Measurements from ENCODE around the gene GOLGA8K.
"Not testable (repeated sequence)": the region's sequence is repeated elsewhere in the genome, so short reads cannot be mapped to it uniquely, and the experiment has no call there.

The GOLGA8K gene

GRCh38 chr15:32370064-32370463, 33.0 kb downstream of the GOLGA8K start:
- not testable (repeated sequence) for H4K20me1 ChIP-seq; H3K36me3 ChIP-seq; H3K9me3 ChIP-seq (replicated peaks in 1 of 11); H3K4me3 ChIP-seq; H3K27ac ChIP-seq; H3K4me2 ChIP-seq; H3K9ac ChIP-seq; H3K27me3 ChIP-seq; H3K4me1 ChIP-seq

- not testable (repeated sequence) for H3K4me3 ChIP-seq; H3K4me2 ChIP-seq; H3K27ac ChIP-seq; H3K36me3 ChIP-seq; H3K9me3 ChIP-seq (replicated peaks in 1 of 11); H3K9ac ChIP-seq; H3K27me3 ChIP-seq; H4K20me1 ChIP-seq
- peaks cover 0 to 15% (median 4%) of the 10 kb centered on the region in 10 experiments; a peak in 7 of 20 replicates for H3K4me1 ChIP-seq
Measured at GRCh38 chr15:32366492-32366891, 36.6 kb downstream of the GOLGA8K start.

DNA sequence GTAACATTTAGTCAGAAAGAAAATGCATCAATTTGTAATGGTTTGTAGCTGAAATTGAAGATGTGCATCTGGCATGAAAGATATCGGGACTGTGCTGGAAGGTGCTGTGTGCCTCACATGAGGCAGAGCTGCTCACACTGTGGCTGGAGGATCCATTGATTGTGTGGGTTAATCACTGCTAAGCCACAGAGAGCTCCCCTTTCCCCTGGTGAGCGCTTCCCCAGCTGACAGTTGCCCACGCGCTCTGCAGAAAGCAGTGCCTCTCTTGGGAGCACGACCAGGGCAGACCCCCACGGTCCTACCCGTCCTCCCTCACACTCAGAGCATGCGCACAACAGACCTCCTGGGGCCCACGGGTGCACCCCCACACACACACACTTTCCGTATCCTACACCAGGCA, 37.1 kb downstream of the GOLGA8K start:
- peaks cover 0 to 16% (median 4%) of the 10 kb centered on the region in 10 experiments; a peak in 7 of 20 replicates for H3K4me1 ChIP-seq
- not testable (repeated sequence) for H4K20me1 ChIP-seq; H3K4me3 ChIP-seq; H3K36me3 ChIP-seq; H3K27me3 ChIP-seq; H3K9ac ChIP-seq; H3K4me2 ChIP-seq; H3K9me3 ChIP-seq (replicated peaks in 1 of 11); H3K27ac ChIP-seq

GRCh38 chr15:32364944-32365343, 38.1 kb downstream of the GOLGA8K start:
- H3K4me2 ChIP-seq; H3K27ac ChIP-seq; H3K4me3 ChIP-seq; H3K36me3 ChIP-seq; H3K9ac ChIP-seq; H3K9me3 ChIP-seq (replicated peaks in 1 of 11); H3K27me3 ChIP-seq; H4K20me1 ChIP-seq: not testable (repeated sequence)
- peaks cover 0 to 16% (median 4%) of the 10 kb centered on the region in 10 experiments; a peak in 7 of 20 replicates for H3K4me1 ChIP-seq

DNA sequence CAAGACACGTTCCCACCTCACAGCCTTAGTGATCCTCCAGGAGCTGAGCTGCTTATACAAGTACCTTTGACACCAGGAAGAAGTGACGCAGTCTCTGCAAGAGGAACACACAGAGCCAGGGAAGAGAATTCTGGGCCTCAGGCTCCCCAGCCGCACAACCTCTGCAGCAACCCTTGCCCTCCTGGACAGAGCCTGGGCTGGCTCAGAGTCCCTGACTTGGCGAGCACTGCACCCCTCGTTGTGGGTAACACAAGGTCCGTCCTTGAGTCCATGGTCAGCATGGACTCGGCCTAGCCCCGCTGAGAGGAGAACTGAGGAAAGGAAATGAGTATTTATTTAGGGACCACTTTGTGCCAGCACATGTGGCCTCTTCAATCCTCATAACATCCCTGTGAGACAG, 39.6 kb downstream of the GOLGA8K start:
- not testable (repeated sequence) for H4K20me1 ChIP-seq; H3K27me3 ChIP-seq; H3K4me3 ChIP-seq; H3K9ac ChIP-seq; H3K36me3 ChIP-seq; H3K27ac ChIP-seq; H3K4me2 ChIP-seq; H3K9me3 ChIP-seq (replicated peaks in 1 of 11)
- H3K4me1 ChIP-seq = peaks cover 0 to 16% (median 5%) of the 10 kb centered on the region in 10 experiments; a peak in 7 of 20 replicates

DNA sequence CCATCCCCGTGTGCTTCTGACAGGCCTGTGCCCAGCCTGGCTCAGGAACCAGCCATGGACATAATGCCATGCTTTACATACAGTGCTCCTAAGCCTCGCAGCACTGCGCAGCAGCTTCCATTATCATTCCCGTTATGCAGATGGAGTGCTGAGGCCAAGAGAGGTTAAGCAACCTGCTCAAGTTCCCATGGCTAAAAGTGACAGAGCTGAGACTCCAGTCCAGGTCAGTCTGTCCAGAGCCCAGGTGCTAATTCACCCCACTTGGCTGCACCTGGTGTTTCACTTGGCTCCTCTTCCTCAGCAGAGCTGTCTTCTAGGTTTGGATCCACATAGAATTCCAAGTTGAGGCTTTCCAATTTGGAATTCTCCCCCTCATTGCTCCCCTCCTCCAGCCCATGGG, 41.4 kb downstream of the GOLGA8K start:
- not testable (repeated sequence) for H4K20me1 ChIP-seq; H3K9ac ChIP-seq; H3K9me3 ChIP-seq (replicated peaks in 1 of 11); H3K4me2 ChIP-seq; H3K36me3 ChIP-seq; H3K27ac ChIP-seq; H3K4me3 ChIP-seq; H3K27me3 ChIP-seq
- H3K4me1 ChIP-seq = peaks cover 0 to 16% (median 5%) of the 10 kb centered on the region in 10 experiments; a peak in 7 of 20 replicates

- not testable (repeated sequence) for H3K4me2 ChIP-seq
Measured at GRCh38 chr15:32358462-32358861, 44.6 kb downstream of the GOLGA8K start.

GRCh38 chr15:32356909-32357308, 46.2 kb downstream of the GOLGA8K start:
- not testable (repeated sequence) for H3K36me3 ChIP-seq; H4K20me1 ChIP-seq; H3K4me2 ChIP-seq; H3K9me3 ChIP-seq (replicated peaks in 1 of 11); H3K27ac ChIP-seq; H3K4me3 ChIP-seq; H3K9ac ChIP-seq; H3K27me3 ChIP-seq; H3K4me1 ChIP-seq

More at GRCh38 chr15:32358462-32358861, 44.6 kb downstream of the GOLGA8K start:
- not testable (repeated sequence) for H3K36me3 ChIP-seq; H3K9ac ChIP-seq; H3K27me3 ChIP-seq; H3K4me3 ChIP-seq; H4K20me1 ChIP-seq; H3K9me3 ChIP-seq (replicated peaks in 1 of 11); H3K27ac ChIP-seq
- H3K4me1 ChIP-seq = peaks cover 0 to 14% (median 5%) of the 10 kb centered on the region in 10 experiments; a peak in 7 of 20 replicates

DNA sequence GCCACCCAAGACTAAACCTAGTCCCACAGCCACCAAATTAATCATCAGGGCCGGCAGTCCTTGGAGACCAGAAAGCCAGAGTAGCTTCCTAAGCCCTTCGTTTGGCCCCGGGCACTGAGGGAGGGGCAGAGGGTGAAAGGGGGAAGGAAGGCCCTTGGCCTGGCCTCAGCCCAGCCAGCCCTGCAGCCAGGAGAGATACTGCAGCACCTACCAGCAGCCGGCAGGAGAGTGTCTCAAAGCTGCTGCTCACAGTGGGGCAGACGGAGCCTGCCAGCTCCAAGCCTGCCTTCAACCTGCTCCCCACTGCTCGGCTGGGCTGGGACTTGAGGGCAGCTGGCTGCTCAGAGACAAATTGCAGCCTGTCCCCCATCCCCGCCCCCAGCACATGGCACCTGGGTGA, 50.3 kb downstream of the GOLGA8K start:
- H3K4me2 ChIP-seq; H3K9me3 ChIP-seq (replicated peaks in 1 of 11); H3K36me3 ChIP-seq; H3K27ac ChIP-seq; H3K4me1 ChIP-seq; H3K4me3 ChIP-seq; H3K9ac ChIP-seq; H4K20me1 ChIP-seq; H3K27me3 ChIP-seq: not testable (repeated sequence)

DNA sequence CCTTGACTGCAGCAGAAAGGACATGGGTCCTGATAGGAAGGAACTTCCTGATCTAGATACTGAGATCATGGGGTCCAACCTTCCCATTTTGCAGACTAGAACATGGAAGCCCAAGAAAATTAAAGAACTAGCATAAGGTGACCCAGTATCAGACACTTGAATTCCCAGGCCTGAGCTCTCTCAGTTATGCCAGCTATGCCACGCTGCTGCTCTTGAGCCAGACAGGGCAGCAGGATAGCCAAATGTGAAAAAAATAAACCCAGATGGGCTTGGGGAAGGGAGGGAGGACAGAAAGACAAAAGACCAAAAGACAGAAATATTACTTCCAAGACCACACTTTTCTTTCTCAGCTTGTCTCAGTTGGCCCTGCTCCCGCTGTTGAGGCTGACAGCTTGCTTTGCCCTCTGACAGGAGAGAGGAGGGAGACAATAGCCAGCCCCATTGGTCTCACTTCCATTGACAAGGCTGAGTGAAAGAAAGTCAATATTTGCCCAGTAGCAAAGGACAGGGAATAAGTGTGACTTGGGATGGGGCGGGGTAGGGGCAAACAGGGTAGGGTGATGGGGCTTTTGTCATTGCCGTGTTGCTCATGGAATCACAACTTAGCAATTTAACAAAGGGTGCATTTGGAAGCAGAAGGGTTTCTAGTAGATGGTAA, 52.4 kb downstream of the GOLGA8K start:
- H3K27ac ChIP-seq; H3K36me3 ChIP-seq; H3K4me3 ChIP-seq; H3K4me2 ChIP-seq; H3K9ac ChIP-seq; H3K4me1 ChIP-seq; H4K20me1 ChIP-seq; H3K9me3 ChIP-seq (replicated peaks in 1 of 11): not testable (repeated sequence)
- H3K27me3 ChIP-seq = peaks cover 8 to 19% (median 11%) of the 10 kb centered on the region in 11 experiments; a peak in 21 of 22 replicates

GRCh38 chr15:32347037-32347436, 56.1 kb downstream of the GOLGA8K start:
- H3K4me2 ChIP-seq; H3K9ac ChIP-seq; H3K36me3 ChIP-seq; H3K9me3 ChIP-seq (replicated peaks in 1 of 11); H3K4me3 ChIP-seq; H4K20me1 ChIP-seq; H3K27ac ChIP-seq; H3K4me1 ChIP-seq: not testable (repeated sequence)
- peaks cover 18 to 34% (median 21%) of the 10 kb centered on the region in 11 experiments; a peak in 21 of 22 replicates for H3K27me3 ChIP-seq

- not testable (repeated sequence) for H3K27ac ChIP-seq; H4K20me1 ChIP-seq; H3K9ac ChIP-seq; H3K4me1 ChIP-seq; H3K36me3 ChIP-seq; H3K9me3 ChIP-seq (replicated peaks in 1 of 11)
- Histone ChIP-seq H3K27me3 (peaks cover 19 to 34% (median 22%) of the 10 kb centered on the region in 11 experiments; a peak in 21 of 22 replicates), H3K4me2 (peak overlapping the region in 4 of 11 experiments; percentile 22 to 55 (median 35); a peak in 4 of 22 replicates), H3K4me3 (0 out of 20 replicates have a peak overlapping the region, but pooled peaks of 1 of the 10 experiments have one; percentile 54)
Measured at GRCh38 chr15:32345978-32346547, 57.0 kb downstream of the GOLGA8K start.

- peaks cover 19 to 34% (median 22%) of the 10 kb centered on the region in 11 experiments; a peak in 21 of 22 replicates for H3K27me3 ChIP-seq
- H3K4me3 ChIP-seq; H3K4me2 ChIP-seq; H4K20me1 ChIP-seq; H3K9me3 ChIP-seq (replicated peaks in 1 of 11); H3K9ac ChIP-seq; H3K27ac ChIP-seq; H3K4me1 ChIP-seq; H3K36me3 ChIP-seq: not testable (repeated sequence)
Measured at GRCh38 chr15:32343921-32344320, 59.2 kb downstream of the GOLGA8K start.

Data from BLaER1 treated with 17β-estradiol and CSF1 and Interleukin-3, amounts not matched to agents 10 nM and 100 nM (cell line).